ENCODE results near the gene DNAH10.

The DNAH10 gene

GRCh38 chr12:123895451-123895850, 133.3 kb downstream of the DNAH10 start:
- no peak overlapping the region for H3K27ac ChIP-seq (ENCODE audit: extremely low read depth, low read depth, low read length)
- no peaks in the 10 kb centered on the region for H3K9me3 ChIP-seq (ENCODE audit: control insufficient read depth, insufficient read depth, low read depth, low read length)
- TF ChIP-seq ZFP37 (tag by site-specific recombination; IDR thresholded peaks at IDR 0.05) (no peak), GLIS1 (tag by site-specific recombination; IDR thresholded peaks at IDR 0.05) (no peak), GLIS2 (tag by site-specific recombination; IDR thresholded peaks at IDR 0.05) (no peak), ZNF548 (tag by site-specific recombination; IDR thresholded peaks at IDR 0.05) (no peak), ZNF132 (tag by site-specific recombination; IDR thresholded peaks at IDR 0.05; ENCODE audit: borderline replicate concordance) (no peak), KLF9 (tag by site-specific recombination; IDR thresholded peaks at IDR 0.05; ENCODE audit: low read depth) (no peak), ZNF580 (tag by site-specific recombination; IDR thresholded peaks at IDR 0.05) (no peak), HOXA7 (CRISPR knock-in tag; IDR thresholded peaks at IDR 0.05; ENCODE audit: borderline replicate concordance) (no peak), ZNF473 (tag by site-specific recombination; IDR thresholded peaks at IDR 0.05) (no peak), ZNF19 (tag by site-specific recombination; IDR thresholded peaks at IDR 0.05; ENCODE audit: low read depth) (no peak), ZNF785 (tag by site-specific recombination; IDR thresholded peaks at IDR 0.05) (no peak), INSM2 (tag by site-specific recombination; IDR thresholded peaks at IDR 0.05) (no peak), MEIS1 (CRISPR knock-in tag; IDR thresholded peaks at IDR 0.05; ENCODE audit: borderline replicate concordance) (no peak), ZNF391 (tag by site-specific recombination; IDR thresholded peaks at IDR 0.05; ENCODE audit: borderline replicate concordance, low read depth) (no peak)
- CTCF ChIA-PET: no interaction called here
- H3K4me1 ChIP-seq (ENCODE audit: control insufficient read depth, insufficient read depth, low read length): no peaks in the 10 kb centered on the region
- H3K36me3 ChIP-seq (ENCODE audit: control insufficient read depth in 2 of 2, insufficient read depth in 1 of 2, low read length in 2 of 2): no peaks in the 10 kb centered on the region
- H3K4me3 ChIP-seq (ENCODE audit: low read depth, low read length): no peak overlapping the region
- POLR2A ChIA-PET: no interaction called here

GRCh38 chr12:123896767-123897166, 134.7 kb downstream of the DNAH10 start:
- TF ChIP-seq HIC1 (tag by site-specific recombination; IDR thresholded peaks at IDR 0.05): no peak
- TF ChIP-seq ZNF677 (tag by site-specific recombination; IDR thresholded peaks at IDR 0.05): no peak
- TF ChIP-seq ZBTB20 (tag by site-specific recombination; IDR thresholded peaks at IDR 0.05): 0 out of 2 replicates have a peak, but pooled peaks have one; percentile 47
- TF ChIP-seq SETDB1 (IDR thresholded peaks at IDR 0.05; ENCODE audit: insufficient read length, low read length): peak; percentile 9
- no peak overlapping the region for H3K27ac ChIP-seq (ENCODE audit: extremely low read depth, low read depth, low read length)
- no peaks in the 10 kb centered on the region for H3K4me1 ChIP-seq (ENCODE audit: control insufficient read depth, insufficient read depth, low read length)
- ChIA-PET POLR2A (no interaction called here), CTCF (no interaction called here)
- H3K4me3 ChIP-seq (ENCODE audit: low read depth, low read length): no peak overlapping the region
- no peaks in the 10 kb centered on the region for H3K9me3 ChIP-seq (ENCODE audit: control insufficient read depth, insufficient read depth, low read depth, low read length)
- H3K36me3 ChIP-seq (ENCODE audit: control insufficient read depth in 2 of 2, insufficient read depth in 1 of 2, low read length in 2 of 2): no peaks in the 10 kb centered on the region

- TF ChIP-seq ZNF37A (tag by site-specific recombination; IDR thresholded peaks at IDR 0.05): no peak
- TF ChIP-seq ZNF366 (tag by site-specific recombination; conservative IDR thresholded peaks at IDR 0.05): 0 out of 2 replicates have a peak, but pooled peaks have one; percentile 30
- TF ChIP-seq KLF1 (tag by site-specific recombination; IDR thresholded peaks at IDR 0.05): peak; percentile 77
- peak; percentile 2 for TF ChIP-seq SETDB1 (IDR thresholded peaks at IDR 0.05; ENCODE audit: insufficient read length, low read length)
- H3K36me3 ChIP-seq (ENCODE audit: control insufficient read depth in 2 of 2, insufficient read depth in 1 of 2, low read length in 2 of 2): no peaks in the 10 kb centered on the region
- CTCF ChIA-PET: no interaction called here
- H3K9me3 ChIP-seq (ENCODE audit: control insufficient read depth, insufficient read depth, low read depth, low read length): no peaks in the 10 kb centered on the region
- POLR2A ChIA-PET: no interaction called here
- no peak overlapping the region for H3K27ac ChIP-seq (ENCODE audit: extremely low read depth, low read depth, low read length)
- no peak overlapping the region for H3K4me3 ChIP-seq (ENCODE audit: low read depth, low read length)
- H3K4me1 ChIP-seq (ENCODE audit: control insufficient read depth, insufficient read depth, low read length): no peaks in the 10 kb centered on the region
Measured at GRCh38 chr12:123897221-123897620, 135.1 kb downstream of the DNAH10 start.
